Muscle of leg (tissue), 11 donors: ENCODE measurements around the gene NOTO. TPM values are rescaled to one million over a fixed set of nuclear protein-coding genes. Genes with fewer than 3 reads are reported as not detected.

Source experiments
- DNase-seq: peaks from one replicate; pipeline ENCODE4 v3.0.0; 2013
- H3K27ac ChIP-seq: one replicate; pipeline ENCODE4 v1.5.1; 2013; ENCODE audit warnings: mild to moderate bottlenecking, low read length, control low read depth
- H3K27me3 ChIP-seq: one replicate; pipeline ENCODE4 v1.6.1; 2013; ENCODE audit warnings: low read length; ENCODE audit not compliant: control insufficient read depth, insufficient read depth
- H3K36me3 ChIP-seq: one replicate; pipeline ENCODE4 v1.6.1; 2013; ENCODE audit warnings: low read length; ENCODE audit not compliant: control insufficient read depth, insufficient read depth
- H3K4me1 ChIP-seq: one replicate; pipeline ENCODE4 v1.6.1; 2013; ENCODE audit warnings: low read length; ENCODE audit not compliant: control insufficient read depth, insufficient read depth
- H3K4me3 ChIP-seq: one replicate; pipeline ENCODE4 v1.5.1; 2013; ENCODE audit warnings: low read length, control low read depth
- H3K9me3 ChIP-seq: replicated peaks from 2 replicates; pipeline ENCODE4 v1.6.1; 2013; ENCODE audit warnings: low read depth, low read length; ENCODE audit not compliant: control insufficient read depth
- WGBS: methylation state at CpG from one replicate; pipeline ENCODE4 v1.1.5; 2013; ENCODE audit warnings: missing lambda C conversion rate; ENCODE audit not compliant: insufficient coverage; 5-methylcytosine and 5-hydroxymethylcytosine counted together
- polyA plus RNA-seq, 8 donors: library from polyadenylated mRNA; unstranded; fragments of 120-200 nt; gene quantifications; one replicate each; pipeline versions ENCODE4 v1.2.1 to v1.2.3, GENCODE V29; 2013; ENCODE audit warnings: inconsistent platforms in 1 of 8, low replicate concordance in 1 of 8; ENCODE audit not compliant: insufficient read length in 8 of 8, insufficient read depth in 1 of 8
- total RNA-seq: library from RNA; stranded (reverse); fragments of 120-200 nt; gene quantifications from one replicate; pipeline ENCODE4 v1.2.4, GENCODE V29; 2013

NOTO gene
- total and polyA plus RNA-seq, 9 donors, result 0.05 to 0.08 (median 0.05) TPM; not detected in 4

- Histone ChIP-seq H3K4me3 (no peak overlapping the region), H3K36me3 (peaks cover 11% of the 10 kb centered on the region), H3K9me3 (no peaks in the 10 kb centered on the region), H3K27ac (no peak overlapping the region), H3K27me3 (no peaks in the 10 kb centered on the region), H3K4me1 (peaks cover 11% of the 10 kb centered on the region)
- no peak for DNase-seq
- 71% methylated on average over 1 of the region's 4 CpGs for WGBS
These were observed 12.9 kb downstream of the NOTO start for GRCh38 chr2:73215254-73215653.

- Histone ChIP-seq H3K9me3 (no peaks in the 10 kb centered on the region), H3K36me3 (peaks cover 28% of the 10 kb centered on the region), H3K27me3 (no peaks in the 10 kb centered on the region), H3K4me1 (peaks cover 11% of the 10 kb centered on the region), H3K4me3 (no peak overlapping the region), H3K27ac (no peak overlapping the region)
- WGBS, result 88% methylated on average over 1 of the region's 5 CpGs
- no peak for DNase-seq
These were observed 14.8 kb downstream of the NOTO start for GRCh38 chr2:73217160-73217559.

- H3K9me3 ChIP-seq, result no peaks in the 10 kb centered on the region
- no peak overlapping the region for H3K4me3 ChIP-seq
- H3K4me1 ChIP-seq, result peaks cover 6% of the 10 kb centered on the region
- no peak for DNase-seq
- no CpG with 5 or more reads among the region's 2 CpGs for WGBS
- H3K36me3 ChIP-seq, result peaks cover 33% of the 10 kb centered on the region
- H3K27me3 ChIP-seq, result no peaks in the 10 kb centered on the region
- no peak overlapping the region for H3K27ac ChIP-seq
These were observed 15.5 kb downstream of the NOTO start for GRCh38 chr2:73217826-73218225.

GRCh38 chr2:73218298-73218697 lies 15.9 kb downstream of the NOTO start:
- Histone ChIP-seq H3K9me3 (no peaks in the 10 kb centered on the region), H3K27me3 (no peaks in the 10 kb centered on the region), H3K4me1 (peaks cover 6% of the 10 kb centered on the region), H3K4me3 (no peak overlapping the region), H3K36me3 (peaks cover 38% of the 10 kb centered on the region), H3K27ac (no peak overlapping the region)
- DNase-seq, result no peak

GRCh38 chr2:73223821-73224220 lies 21.4 kb downstream of the NOTO start:
- Histone ChIP-seq H3K4me3 (no peak overlapping the region), H3K4me1 (no peaks in the 10 kb centered on the region), H3K27ac (no peak overlapping the region), H3K9me3 (no peaks in the 10 kb centered on the region), H3K27me3 (no peaks in the 10 kb centered on the region), H3K36me3 (peaks cover 85% of the 10 kb centered on the region)
- WGBS, result 83% methylated on average over 4 of the region's 4 CpGs
- DNase-seq, result no peak

GRCh38 chr2:73225513-73226360 lies 23.4 kb downstream of the NOTO start:
- no peaks in the 10 kb centered on the region for H3K4me1 ChIP-seq
- H3K36me3 ChIP-seq, result peaks cover 81% of the 10 kb centered on the region
- WGBS, result 77% methylated on average over 5 of the region's 9 CpGs

GRCh38 chr2:73227086-73227485 lies 24.7 kb downstream of the NOTO start:
- H3K36me3 ChIP-seq, result peaks cover 69% of the 10 kb centered on the region
- no peaks in the 10 kb centered on the region for H3K4me1 ChIP-seq
- no peak overlapping the region for H3K27ac ChIP-seq
- no peak overlapping the region for H3K4me3 ChIP-seq
- DNase-seq, result no peak
- H3K9me3 ChIP-seq, result no peaks in the 10 kb centered on the region
- whole genome bisulfite sequencing, result 75% methylated on average over 2 of the region's 3 CpGs
- H3K27me3 ChIP-seq, result no peaks in the 10 kb centered on the region

More at GRCh38 chr2:73225513-73226360, 23.4 kb downstream of the NOTO start:
- no peak overlapping the region for H3K27ac ChIP-seq
- DNase-seq, result no peak
- H3K27me3 ChIP-seq, result no peaks in the 10 kb centered on the region
- no peak overlapping the region for H3K4me3 ChIP-seq
- H3K9me3 ChIP-seq, result no peaks in the 10 kb centered on the region

- Histone ChIP-seq H3K27me3 (no peaks in the 10 kb centered on the region), H3K36me3 (peaks cover 56% of the 10 kb centered on the region), H3K9me3 (no peaks in the 10 kb centered on the region), H3K4me1 (peaks cover 5% of the 10 kb centered on the region), H3K4me3 (no peak overlapping the region), H3K27ac (no peak overlapping the region)
- 75% methylated on average over 12 of the region's 14 CpGs for WGBS
- no peak for DNase-seq
These were observed 26.3 kb downstream of the NOTO start for GRCh38 chr2:73228631-73229030.

- H3K4me3 ChIP-seq, result peak overlapping the region; percentile 81
- peaks cover 17% of the 10 kb centered on the region for H3K4me1 ChIP-seq
- WGBS, result under 1% methylated on average over 27 of the region's 37 CpGs
- H3K9me3 ChIP-seq, result no peaks in the 10 kb centered on the region
- no peaks in the 10 kb centered on the region for H3K27me3 ChIP-seq
- DNase-seq, result peak; percentile 18
- peaks cover 28% of the 10 kb centered on the region for H3K36me3 ChIP-seq
- peak overlapping the region; percentile 62 for H3K27ac ChIP-seq
These were observed 30.2 kb downstream of the NOTO start for GRCh38 chr2:73232403-73233153.

- DNase-seq, result peak; percentile 100
- Histone ChIP-seq H3K4me1 (peaks cover 17% of the 10 kb centered on the region), H3K36me3 (peaks cover 23% of the 10 kb centered on the region), H3K27ac (peak within 1 kb of the TSS; percentile 96), H3K4me3 (peak within 1 kb of the TSS; percentile 98), H3K9me3 (no peaks in the 10 kb centered on the region), H3K27me3 (no peaks in the 10 kb centered on the region)
- WGBS, result under 1% methylated on average over 64 of the region's 67 CpGs
These were observed 31.0 kb downstream of the NOTO start, which contains the start of gene PRADC1 for GRCh38 chr2:73233154-73233931. PRADC1 (minus strand) TSS chr2:73233239; CDS start chr2:73233160, 79 bp downstream.
